GM12875 (cell line): ENCODE data around the gene SLC66A2.
"Not testable (repeated sequence)": the region's sequence is repeated elsewhere in the genome, so short reads cannot be mapped to it uniquely, and the experiment has no call there.

Source experiments
- H3K4me3 ChIP-seq: one replicate; pipeline ENCODE4 v1.5.1; 2011; ENCODE audit warnings: low read depth, low read length, control low read depth
- TF ChIP-seq, protein P1 (sequence below): IDR thresholded peaks from 2 replicates; pipeline ENCODE4 v1.5.1; 2011; ENCODE audit warnings: low read depth, mild to moderate bottlenecking, control low read depth, inconsistent platforms, low read length, moderate library complexity, borderline replicate concordance; ENCODE audit not compliant: insufficient read depth

The SLC66A2 gene

GRCh38 chr18:79879566-79879965 is 71.9 kb downstream of the SLC66A2 start:
- no peak overlapping the region for H3K4me3 ChIP-seq
- TF ChIP-seq, protein P1, sequence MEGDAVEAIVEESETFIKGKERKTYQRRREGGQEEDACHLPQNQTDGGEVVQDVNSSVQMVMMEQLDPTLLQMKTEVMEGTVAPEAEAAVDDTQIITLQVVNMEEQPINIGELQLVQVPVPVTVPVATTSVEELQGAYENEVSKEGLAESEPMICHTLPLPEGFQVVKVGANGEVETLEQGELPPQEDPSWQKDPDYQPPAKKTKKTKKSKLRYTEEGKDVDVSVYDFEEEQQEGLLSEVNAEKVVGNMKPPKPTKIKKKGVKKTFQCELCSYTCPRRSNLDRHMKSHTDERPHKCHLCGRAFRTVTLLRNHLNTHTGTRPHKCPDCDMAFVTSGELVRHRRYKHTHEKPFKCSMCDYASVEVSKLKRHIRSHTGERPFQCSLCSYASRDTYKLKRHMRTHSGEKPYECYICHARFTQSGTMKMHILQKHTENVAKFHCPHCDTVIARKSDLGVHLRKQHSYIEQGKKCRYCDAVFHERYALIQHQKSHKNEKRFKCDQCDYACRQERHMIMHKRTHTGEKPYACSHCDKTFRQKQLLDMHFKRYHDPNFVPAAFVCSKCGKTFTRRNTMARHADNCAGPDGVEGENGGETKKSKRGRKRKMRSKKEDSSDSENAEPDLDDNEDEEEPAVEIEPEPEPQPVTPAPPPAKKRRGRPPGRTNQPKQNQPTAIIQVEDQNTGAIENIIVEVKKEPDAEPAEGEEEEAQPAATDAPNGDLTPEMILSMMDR, result no peak

DNA sequence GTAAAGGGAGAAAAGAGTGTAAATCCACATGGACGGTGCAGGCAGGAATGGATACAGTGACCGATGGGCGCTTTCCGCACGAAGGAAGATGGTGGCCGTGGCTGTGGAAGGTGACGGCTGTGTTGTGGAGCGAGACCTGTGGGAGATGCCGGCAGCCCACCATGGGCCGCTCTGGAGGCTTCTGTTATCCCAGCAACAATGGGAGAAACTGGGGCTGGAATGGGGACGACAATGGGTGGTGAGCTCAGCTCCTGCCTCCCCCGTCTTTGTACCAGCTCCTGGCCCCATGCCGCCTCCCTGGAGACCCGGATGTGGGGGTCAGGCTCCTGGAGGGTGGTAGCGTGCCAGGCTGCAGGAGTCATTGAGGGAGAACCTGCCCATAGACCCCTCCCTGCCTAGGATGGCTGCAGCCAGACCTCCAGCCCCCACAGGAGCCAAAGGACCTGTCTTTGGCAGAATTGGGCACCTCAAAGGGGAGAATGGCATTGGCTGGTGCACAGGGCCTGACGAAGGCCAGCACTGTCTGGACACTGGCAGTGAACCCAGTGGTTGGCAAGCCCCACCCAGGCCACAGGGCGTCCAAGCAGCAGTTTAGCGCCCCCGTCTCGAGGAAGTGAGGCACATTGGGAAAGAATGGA is 72.6 kb downstream of the SLC66A2 start:
- TF ChIP-seq, protein P1, result no peak
- no peak overlapping the region for H3K4me3 ChIP-seq

- not testable (repeated sequence) for H3K4me3 ChIP-seq
These were observed 73.2 kb downstream of the SLC66A2 start for GRCh38 chr18:79878246-79878645.

DNA sequence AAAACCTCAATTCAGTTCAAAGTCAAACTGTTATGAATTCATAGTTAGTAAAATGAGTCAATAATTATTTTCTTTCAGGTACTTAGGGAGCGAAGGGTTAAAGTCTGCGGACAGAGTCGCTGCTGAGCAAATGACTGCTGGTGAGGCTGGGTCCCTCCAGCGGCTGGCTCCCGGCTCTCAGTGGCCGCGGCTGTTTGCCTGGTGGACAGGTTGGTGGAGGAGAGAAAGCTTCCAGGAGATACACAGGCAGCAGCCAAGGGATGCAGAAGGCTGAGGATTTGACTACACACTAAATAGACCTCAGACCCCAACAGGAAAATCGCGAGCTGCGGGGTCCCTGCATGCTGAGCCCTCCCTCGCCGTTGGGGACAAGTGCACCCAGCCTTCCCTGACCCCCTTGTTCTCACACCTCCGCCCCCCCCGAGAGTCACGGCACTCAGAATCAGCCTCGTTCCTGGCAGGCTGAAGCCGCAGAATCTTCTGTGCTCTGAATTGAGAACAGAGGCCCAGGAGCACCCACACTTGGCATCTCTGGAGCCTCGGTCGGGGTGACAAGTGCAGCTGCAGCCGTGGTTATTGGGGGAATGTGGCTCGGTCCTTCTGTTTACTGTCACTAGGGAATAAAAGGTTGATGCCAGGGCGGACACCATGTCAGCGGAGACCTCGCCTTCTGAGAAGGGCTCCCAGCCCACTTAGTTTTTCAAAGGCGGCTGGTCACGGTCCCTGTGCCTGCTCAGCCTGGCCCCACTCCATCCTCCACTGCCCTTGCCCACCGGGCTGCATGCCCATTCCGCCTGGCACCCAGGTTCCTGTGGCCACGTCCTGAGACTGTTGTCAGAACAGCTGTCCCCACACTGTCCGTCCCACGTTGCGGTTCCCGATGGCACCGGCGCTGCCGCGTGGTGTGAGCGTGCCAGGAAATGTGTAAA is 74.0 kb downstream of the SLC66A2 start:
- TF ChIP-seq, protein P1, result no peak

DNA sequence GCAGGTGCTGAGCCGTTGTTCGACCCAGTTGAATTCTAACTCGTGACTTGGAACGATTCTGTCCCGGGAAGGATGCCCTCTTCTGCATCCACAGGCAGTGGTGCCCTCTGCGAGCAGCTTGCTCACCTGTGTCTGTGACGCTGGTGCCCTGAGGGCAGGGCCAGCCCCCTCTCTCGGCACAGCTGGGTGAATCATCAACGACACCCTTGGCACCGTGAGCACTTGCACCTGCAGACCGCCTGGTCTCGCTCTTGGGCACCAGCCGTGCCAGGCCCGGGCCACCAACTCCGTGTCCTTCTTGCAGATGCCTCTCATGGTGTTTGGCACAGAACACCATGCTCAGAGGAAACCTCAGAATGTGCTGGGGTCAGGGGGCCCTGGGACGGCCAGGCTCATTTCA is 75.0 kb downstream of the SLC66A2 start:
- TF ChIP-seq, protein P1, result no peak
- H3K4me3 ChIP-seq, result no peak overlapping the region

More for the DNA sequence above, 74.0 kb downstream of the SLC66A2 start:
- H3K4me3 ChIP-seq, result no peak overlapping the region

- H3K4me3 ChIP-seq, result no peak overlapping the region
- TF ChIP-seq, protein P1, result no peak
These were observed 75.5 kb downstream of the SLC66A2 start for GRCh38 chr18:79875931-79876461.

GRCh38 chr18:79875531-79875919 is 75.9 kb downstream of the SLC66A2 start:
- TF ChIP-seq, protein P1, result no peak
- no peak overlapping the region for H3K4me3 ChIP-seq
